NCI-H226 (cell line): Measurements from ENCODE around the gene RRAD.

Experiments
- DNase-seq: peaks from one replicate; pipeline ENCODE4 v3.0.0-alpha.2; 2015

RRAD gene

DNA sequence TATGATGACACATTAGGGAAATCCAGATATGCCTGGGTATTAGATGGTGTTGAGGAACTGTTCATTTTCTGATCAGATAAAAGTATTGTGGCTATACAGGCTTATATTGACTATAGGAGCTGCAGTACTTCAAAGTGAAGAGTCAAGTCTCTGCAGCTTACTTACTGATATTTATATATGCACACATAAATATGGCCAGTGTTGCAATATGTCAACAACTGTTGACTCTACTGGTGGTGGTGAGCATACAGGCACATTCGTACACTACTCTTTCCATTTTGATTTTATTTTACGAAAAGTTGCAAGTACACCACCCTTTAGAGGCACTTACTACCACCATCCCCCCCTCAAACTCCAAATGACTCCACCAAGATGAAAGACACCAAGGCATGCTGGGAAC is 6.3 kb upstream of the RRAD start:
- no peak for DNase-seq

DNA sequence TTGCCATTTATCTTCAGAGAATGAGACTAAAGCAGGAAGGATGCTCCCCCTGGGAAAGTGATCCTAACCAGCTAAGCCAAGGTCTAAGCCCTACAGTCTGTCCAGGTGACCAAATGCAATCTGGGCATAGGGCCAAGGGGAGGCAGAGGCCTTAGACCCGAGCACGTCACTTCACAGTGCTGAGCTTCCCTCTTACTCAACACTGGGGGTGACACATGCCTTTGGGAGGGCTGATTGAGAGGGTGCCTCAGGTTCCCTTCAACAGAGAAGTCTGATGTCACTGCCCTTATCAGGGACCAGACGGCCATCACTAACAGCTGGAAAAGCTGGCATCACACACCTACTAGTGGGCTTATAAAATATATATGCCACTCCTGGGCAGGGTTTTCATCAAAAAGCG is 4.9 kb upstream of the RRAD start:
- peak; percentile 75 for DNase-seq

DNA sequence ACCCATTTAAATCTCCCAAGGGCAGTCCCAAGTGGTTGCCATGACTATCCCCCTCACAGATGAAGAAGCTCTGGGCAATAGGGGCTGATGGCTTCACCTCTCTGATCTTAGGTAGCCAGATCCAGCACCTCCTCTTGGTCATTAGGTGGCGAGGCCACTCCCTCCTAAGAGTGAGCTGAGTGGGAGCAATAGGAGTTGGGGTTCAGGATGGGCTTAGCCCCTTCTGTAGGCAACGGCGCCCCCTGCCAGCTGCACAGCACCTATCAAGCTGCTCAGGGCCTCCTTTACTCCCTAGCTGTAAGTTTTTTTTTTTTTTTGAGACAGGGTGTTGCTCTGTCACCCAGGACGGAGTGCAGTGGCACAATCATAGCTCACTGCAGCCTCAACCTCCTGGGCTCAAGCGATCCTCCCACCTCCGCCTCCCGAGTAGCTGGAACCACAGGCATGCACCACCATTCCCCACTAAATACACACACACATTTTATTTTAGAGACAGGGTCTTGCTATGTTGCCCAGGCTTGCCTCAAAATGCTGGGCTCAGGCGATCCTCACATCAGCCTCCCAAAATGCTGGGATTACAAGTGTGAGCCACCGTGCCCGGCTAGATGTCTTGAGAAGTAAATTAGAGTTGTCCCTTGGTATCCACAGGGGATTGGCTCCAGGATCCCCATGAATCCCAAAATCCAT is 3.5 kb upstream of the RRAD start:
- DNase-seq = peak; percentile 49

DNA sequence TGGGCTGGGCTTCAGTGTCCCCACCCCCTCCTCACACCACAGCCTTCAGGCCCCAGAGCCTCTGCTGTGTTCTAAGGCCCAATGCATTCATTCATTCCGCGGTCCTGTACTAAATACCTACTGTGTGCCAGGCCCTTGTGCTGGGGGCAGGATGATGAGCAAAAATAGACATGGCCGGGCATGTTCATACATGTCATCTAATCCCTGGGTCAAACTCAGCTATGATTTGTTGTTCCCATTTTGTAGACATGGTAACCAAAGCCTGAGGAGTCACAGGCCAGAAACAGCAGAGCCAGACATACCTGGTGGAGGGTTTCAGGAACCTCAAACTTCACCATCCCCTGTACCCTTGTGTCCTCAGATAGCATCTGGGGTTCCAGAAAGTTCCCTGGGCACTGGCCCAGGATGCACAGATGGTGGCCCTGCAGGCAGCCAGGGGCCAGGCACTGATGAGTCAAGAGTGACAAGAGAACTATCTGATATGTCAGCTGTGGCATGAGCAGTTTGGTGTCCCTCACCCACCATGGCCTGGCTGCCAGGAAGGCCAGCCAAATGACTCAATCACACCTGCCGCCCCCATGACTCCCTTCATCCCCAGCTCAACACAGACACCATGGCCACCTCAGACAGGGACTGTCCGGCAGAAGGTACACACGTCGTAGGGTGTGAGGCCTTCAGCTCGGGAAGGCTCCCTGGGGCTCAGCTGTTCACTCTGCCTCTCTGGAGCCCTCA is 2.7 kb upstream of the RRAD start:
- no peak for DNase-seq

DNA sequence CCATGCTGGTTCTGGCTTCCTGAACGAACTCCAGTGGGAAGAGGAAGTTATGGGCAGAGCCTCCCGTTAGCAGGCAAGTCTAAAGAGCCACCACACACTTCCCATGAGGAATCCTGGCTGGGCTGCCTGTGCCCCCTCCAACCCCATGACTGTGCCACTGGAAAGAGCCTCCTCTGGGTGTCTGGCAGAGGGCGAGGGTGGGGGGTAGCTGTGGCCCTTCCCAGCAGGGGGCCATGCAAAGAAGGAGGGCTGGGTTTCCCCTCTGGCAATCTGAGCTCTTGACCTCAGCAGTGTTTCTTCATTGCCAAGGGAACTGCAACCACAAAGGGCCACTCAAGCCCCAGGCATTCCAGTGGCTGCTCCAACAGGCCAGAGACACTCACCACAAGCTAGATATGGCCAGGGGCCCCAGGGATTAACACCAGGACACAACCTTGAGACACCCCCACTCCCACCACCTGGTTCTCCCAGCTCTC is 1.7 kb upstream of the RRAD start:
- DNase-seq = peak; percentile 97

DNA sequence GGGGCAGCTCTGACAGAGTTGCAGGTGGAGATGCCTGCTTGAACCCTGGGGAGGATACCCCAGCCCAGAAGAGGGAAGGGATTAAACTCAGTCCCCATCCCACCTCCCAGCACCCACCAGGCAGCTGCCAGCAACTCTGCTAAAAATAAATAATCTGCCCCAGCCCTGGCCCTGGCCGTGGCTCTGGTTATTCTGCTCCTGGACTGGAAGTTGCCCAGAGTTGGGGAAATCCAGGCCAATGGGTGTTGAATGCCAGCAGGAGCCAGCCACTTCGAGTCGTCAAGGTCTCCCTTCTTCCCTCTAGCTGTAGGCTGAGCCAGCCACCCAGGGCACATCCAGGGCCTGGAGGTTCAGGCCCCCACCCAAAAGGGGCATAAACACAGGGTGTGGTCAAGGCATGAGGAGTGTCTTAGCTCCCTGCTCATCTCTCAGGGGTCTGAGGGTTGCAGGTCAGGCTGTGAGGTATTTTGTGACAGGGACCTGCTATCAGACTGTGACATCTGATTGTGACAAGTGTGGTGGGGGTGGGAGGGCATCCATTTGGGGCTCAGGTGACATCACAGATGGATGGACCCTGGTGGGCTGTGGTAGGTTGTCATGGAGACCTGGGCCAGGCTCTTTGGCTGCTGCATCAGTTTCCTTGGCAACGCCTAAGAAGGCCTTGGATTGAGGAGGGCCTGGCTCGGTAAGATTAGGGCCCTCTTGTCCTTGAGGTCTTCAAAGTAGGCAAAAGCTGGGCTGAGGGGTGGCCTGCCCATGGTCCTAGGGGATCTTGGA is 1.0 kb upstream of the RRAD start:
- peak; percentile 48 for DNase-seq

DNA sequence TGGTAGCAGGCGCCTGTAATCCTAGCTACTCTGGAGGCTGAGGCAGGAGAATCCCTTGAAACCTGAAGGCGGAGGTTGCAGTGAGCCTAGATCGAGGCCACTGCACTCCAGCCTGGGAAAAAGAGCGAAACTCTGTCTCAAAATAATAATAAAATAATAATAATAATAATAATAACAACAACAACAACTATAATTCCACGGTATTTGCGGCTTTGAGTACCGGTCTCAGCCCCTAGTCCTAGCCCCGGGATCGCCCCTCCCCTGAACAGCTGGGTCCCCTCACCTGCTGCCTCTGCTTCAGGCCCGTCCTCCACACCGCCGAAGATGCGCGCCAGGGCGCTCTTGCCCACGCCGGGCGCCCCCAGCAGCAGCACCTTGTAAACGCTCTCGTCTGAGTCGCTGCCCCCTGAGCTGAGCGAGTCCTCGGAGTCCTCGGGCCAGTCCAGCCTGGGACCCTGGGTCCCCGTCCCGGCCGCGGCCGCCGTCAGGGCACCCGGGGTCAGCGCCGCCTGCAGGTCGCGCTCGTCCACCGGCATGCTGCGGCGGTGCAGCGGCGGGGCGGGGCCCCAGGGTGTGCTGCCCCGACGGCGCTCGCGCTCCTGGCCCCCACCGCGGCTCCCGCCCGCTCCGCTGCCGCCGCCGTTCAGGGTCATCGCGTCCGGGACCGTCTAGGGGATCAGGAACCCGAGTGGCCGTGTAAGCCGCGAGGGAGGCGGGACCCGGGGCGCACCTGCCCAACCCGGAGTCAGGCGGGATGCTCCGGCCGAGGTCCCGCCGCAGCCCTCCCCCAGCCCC is 611 bp downstream of the RRAD start:
- no peak for DNase-seq

- DNase-seq = no peak
Measured at GRCh38 chr16:66923866-66924265, 1.5 kb downstream of the RRAD start.

GRCh38 chr16:66923247-66923731 is 2.0 kb downstream of the RRAD start:
- DNase-seq = no peak

DNA sequence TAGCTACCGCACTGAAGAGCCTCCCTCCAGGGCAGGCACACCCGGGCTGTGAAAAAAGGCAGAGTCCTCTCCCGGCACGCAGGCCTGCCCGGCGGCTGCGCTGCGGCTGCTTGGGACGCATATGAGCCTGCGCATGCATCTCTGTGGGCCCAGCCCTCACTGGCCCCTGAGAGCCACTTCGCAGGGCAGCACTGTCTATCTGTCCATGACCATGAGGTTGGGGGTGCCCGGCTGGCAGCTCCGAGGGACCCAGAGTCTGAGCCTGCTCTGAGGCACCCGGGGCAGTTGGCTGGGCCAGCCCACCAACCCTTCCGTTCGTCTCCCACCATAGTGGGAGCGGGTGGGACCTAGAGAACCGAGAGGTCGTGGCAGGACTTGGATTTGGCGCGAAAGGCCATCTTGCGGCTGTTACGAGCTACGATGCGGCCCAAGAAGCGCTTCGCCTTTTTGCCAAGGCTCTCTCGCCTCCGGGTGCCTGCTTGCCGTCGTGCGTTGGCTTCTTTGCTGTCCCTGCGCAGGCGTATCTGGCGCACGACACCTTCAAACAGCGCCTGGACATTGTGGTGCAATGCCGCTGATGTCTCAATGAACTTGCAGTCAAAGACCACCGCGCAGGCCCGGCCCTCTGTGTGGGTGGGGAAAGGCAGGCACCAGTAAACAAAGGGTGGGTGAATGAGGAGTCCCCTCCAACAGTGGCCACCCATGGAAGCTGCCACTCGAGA is 3.4 kb downstream of the RRAD start:
- no peak for DNase-seq

DNA sequence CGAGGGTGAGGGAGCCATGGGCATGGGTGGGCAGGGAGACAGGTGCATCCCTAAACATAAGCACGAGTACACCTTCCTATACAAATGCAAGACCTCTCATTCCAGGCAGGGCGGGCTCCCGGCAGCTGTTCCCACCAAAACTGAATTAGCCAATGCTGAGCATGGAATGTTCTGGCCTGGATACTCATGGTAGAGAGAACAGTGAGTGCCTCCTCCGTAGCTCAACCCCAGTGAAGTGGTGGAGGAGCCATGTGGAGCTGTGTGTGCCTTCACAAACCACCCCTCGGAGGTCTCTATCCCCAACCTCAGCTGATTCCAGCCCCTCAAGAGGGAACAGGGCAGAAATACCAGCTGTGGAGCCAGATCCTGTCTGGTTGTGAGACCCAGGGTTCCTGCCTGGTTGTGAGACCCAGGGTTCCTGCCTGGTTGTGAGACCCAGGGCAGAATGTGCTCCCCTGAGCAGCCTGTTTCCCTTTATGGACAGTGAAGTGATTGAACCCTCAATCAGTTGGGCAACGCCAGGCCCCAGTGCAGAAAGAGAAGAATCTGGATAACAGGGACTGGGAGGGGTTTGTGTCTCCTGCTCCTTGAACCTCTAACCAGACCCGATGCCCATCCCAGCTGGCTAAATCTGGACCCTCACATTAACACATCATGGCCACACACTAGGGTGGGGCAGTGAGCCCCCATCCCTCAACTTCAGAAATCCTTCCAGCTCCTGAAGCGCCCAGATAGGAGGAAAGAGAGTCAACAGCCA is 4.2 kb downstream of the RRAD start:
- DNase-seq = no peak

GRCh38 chr16:66920299-66920590 is 5.1 kb downstream of the RRAD start:
- DNase-seq = no peak

DNA sequence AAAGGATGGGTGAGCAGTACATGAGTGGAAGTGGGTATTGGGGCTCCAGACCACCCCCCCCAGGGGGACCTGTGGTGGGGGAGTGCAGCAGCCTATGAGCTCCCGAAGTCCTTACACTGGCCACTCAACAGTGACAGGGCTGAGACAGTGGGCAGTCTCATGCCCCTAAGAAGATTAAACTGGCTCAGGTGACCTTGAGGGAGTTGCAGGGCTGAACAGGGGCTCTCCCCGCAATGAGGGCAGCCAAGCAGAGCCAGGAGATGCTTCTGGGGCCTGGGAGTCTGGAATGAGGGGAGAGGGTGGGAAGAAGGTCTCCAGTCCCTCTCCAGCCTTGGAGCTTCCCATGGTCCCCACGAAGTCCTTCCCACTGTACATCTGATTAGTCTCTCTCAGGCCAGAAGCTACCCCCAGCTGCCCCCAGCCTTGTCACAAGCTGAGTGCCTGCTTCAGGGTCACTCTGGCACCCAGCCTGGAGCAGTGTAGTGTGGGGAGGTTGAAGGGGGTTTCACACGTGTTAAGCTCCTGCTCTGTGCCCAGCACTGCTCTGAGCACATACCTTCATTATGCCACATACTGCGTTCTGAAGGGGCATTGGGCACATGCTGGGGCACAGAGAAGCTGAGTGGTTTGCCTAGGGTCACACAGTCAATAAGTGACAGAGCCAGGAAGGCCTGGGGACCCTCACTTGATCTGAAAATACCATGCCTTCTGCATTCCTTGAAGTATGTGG is 5.6 kb downstream of the RRAD start:
- no peak for DNase-seq

- DNase-seq = no peak
Measured at GRCh38 chr16:66918803-66919568, 6.3 kb downstream of the RRAD start, which contains the start of gene CDH16. Gene CDH16, minus strand, starts transcription at chr16:66918885. Its CDS starts 820 bp downstream, at chr16:66918065.

DNA sequence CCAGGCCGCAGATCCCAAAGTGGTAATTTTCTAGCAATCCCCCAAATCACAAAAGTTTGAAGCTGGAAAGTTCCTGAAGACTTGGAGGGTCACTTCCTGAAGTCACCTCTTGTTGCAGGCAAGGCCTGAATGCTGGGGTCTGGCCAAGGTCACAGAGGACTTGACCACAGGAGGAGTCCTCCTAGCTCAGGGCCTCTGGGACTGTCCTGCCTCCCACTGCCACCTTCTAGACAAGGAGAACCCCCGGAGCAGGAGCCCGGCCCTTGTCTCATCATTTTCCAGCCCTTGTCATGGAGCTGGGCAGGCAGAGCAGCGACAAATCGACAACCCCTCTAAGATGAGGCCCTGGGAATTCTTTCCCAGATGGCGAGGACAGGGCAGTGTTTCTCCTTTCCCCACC is 7.0 kb downstream of the RRAD start:
- no peak for DNase-seq

DNA sequence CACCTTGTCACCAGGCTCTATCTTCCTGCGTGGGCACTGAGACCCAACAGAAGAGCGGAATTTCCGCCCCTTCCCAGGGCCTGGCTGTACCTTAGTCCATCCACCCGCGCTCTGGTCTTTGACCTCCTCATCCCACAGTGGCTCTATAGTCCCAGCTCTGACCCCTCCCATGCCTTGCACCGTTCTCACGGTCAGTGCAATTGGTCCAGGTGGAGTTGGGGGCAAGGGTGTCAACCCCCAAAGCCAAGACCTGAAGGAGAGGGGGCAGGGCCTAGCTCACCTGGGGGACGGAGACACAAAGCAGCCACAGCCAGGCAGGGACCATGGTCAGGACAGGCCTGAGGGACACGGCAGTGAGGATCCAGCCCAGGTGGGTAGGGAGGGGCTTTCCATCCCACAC is 7.6 kb downstream of the RRAD start:
- DNase-seq = no peak

DNA sequence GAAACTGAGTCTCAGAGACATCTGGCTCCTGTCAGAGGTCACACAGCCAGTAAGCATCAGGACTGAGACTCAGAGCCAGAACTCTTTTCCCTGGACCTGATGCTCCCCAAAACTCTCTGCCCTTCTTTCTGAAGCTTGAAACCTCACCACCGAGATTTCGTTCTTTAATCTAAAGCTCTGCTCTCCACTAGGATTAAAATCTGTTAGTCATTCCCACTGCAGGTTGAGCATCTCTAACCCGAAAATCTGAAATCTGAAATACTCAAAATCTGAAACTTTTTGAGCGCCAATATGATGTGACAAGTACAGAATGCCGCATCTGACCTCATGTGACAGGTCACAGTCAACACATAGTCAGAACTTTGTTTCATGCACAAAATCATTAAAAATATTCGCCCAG is 8.8 kb downstream of the RRAD start:
- no peak for DNase-seq

DNA sequence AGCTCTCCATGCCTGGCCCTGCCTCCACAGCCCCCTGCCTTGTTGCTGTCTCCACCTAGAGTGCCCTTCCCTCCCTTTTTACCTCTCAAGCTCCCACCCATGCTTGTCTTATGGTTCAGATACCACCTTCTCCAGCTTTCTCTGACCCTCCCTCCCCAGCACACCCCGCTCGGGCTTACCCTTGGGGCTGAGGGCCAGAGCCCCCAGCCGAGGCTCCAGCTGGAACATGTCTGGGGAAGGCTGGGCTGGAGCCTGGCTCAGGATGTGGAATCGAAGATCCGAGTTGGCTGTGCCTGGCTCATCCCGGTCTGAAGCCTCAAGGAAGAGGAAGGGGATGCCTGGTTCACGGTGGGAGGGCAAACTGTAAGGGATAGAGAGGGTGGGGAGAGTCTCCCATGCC is 10.3 kb downstream of the RRAD start:
- DNase-seq = no peak

- no peak for DNase-seq
Measured at GRCh38 chr16:66914541-66914940, 10.8 kb downstream of the RRAD start.

GRCh38 chr16:66913711-66914110 is 11.6 kb downstream of the RRAD start:
- no peak for DNase-seq
